HEK293 (cell line): Measurements from ENCODE around the gene NCCRP1.

Experiments
- CTCF ChIA-PET: fragments of 350-600 bp; formaldehyde crosslinking; extraction: SDS; loops from one replicate; lab custom pipeline; 2021; ENCODE audit warnings: antibody characterized with exemption; lab: Yijun Ruan, JAX
- POLR2A ChIA-PET: fragments of 300-600 bp; formaldehyde crosslinking; extraction: SDS; loops from one replicate; lab custom pipeline; 2020; ENCODE audit warnings: antibody characterized with exemption, inconsistent platforms; lab: Yijun Ruan, JAX
- H3K27ac ChIP-seq: fragments of 200-500 bp; sonication (Bioruptor generic); 2 replicates; pipeline ENCODE4 v1.5.1; 2014; ENCODE audit warnings: low read depth, low read length, control low read depth, inconsistent platforms; ENCODE audit errors: extremely low read depth
- H3K36me3 ChIP-seq, 2 experiments: fragments of 200-500 bp in 1 of 2; sonication (Bioruptor generic) in 1 of 2; 1 replicate in 1 of 2; 2 replicates in 1 of 2; pipeline ENCODE4 v1.5.1; 2014 to 2017; ENCODE audit warnings: inconsistent platforms in 2 of 2, low read length in 2 of 2; ENCODE audit not compliant: control insufficient read depth in 2 of 2, insufficient read depth in 1 of 2
- H3K4me1 ChIP-seq: fragments of 200-500 bp; sonication (Bioruptor generic); 2 replicates; pipeline ENCODE4 v1.5.1; 2014; ENCODE audit warnings: mild to moderate bottlenecking, low read length, inconsistent platforms; ENCODE audit not compliant: control insufficient read depth, insufficient read depth
- H3K4me3 ChIP-seq: 2 replicates; pipeline ENCODE4 v1.5.1; 2011; ENCODE audit warnings: low read depth, mild to moderate bottlenecking, control low read depth, low read length, moderate library complexity
- H3K9me3 ChIP-seq: fragments of 200-500 bp; sonication (Bioruptor generic); 2 replicates; pipeline ENCODE4 v1.5.1; 2014; ENCODE audit warnings: low read depth, low read length, inconsistent platforms; ENCODE audit not compliant: control insufficient read depth, insufficient read depth
- BCL11B ChIP-seq: fragments of 450-650 bp; formaldehyde crosslinking; IDR thresholded peaks from 2 replicates; pipeline ENCODE4 v1.5.1; 2016; ENCODE audit warnings: low read depth, missing biosample characterization, missing genetic modification characterization
- FEZF1 ChIP-seq: fragments of 450-650 bp; formaldehyde crosslinking; IDR thresholded peaks from 2 replicates; pipeline ENCODE4 v1.5.1; 2016; ENCODE audit warnings: missing biosample characterization, missing genetic modification characterization
- GLIS1 ChIP-seq: fragments of 450-650 bp; formaldehyde crosslinking; IDR thresholded peaks from 2 replicates; pipeline ENCODE4 v1.5.1; 2016; ENCODE audit warnings: missing biosample characterization, missing genetic modification characterization
- KLF7 ChIP-seq: fragments of 450-650 bp; formaldehyde crosslinking; IDR thresholded peaks from 2 replicates; pipeline ENCODE4 v1.5.1; 2016; ENCODE audit warnings: missing biosample characterization, missing genetic modification characterization, borderline replicate concordance
- KLF8 ChIP-seq: fragments of 450-650 bp; formaldehyde crosslinking; IDR thresholded peaks from 2 replicates; pipeline ENCODE4 v1.5.1; 2016; ENCODE audit warnings: missing biosample characterization, missing genetic modification characterization
- OSR2 ChIP-seq: fragments of 450-650 bp; formaldehyde crosslinking; IDR thresholded peaks from 2 replicates; pipeline ENCODE4 v1.5.1; 2016; ENCODE audit warnings: missing biosample characterization, missing genetic modification characterization
- SCRT1 ChIP-seq: fragments of 450-650 bp; formaldehyde crosslinking; IDR thresholded peaks from 2 replicates; pipeline ENCODE4 v1.5.1; 2016; ENCODE audit warnings: missing biosample characterization, missing genetic modification characterization, borderline replicate concordance
- SETDB1 ChIP-seq: IDR thresholded peaks from one replicate; pipeline ENCODE4 v1.6.1; 2017; ENCODE audit warnings: mild to moderate bottlenecking, low read length, moderate library complexity, mixed read lengths; ENCODE audit not compliant: insufficient read length
- SP7 ChIP-seq: fragments of 450-650 bp; formaldehyde crosslinking; IDR thresholded peaks from 2 replicates; pipeline ENCODE4 v1.5.1; 2016; ENCODE audit warnings: missing biosample characterization, missing genetic modification characterization
- ZBTB17 ChIP-seq: fragments of 450-650 bp; formaldehyde crosslinking; IDR thresholded peaks from 2 replicates; pipeline ENCODE4 v1.5.1; 2016; ENCODE audit warnings: missing biosample characterization, missing genetic modification characterization
- ZBTB48 ChIP-seq: fragments of 450-650 bp; formaldehyde crosslinking; IDR thresholded peaks from 2 replicates; pipeline ENCODE4 v1.5.1; 2016; ENCODE audit warnings: missing biosample characterization, missing genetic modification characterization
- ZFHX2 ChIP-seq: fragments of 450-650 bp; formaldehyde crosslinking; conservative IDR thresholded peaks from 2 replicates; pipeline ENCODE4 v1.5.1; 2016; ENCODE audit warnings: missing biosample characterization, missing genetic modification characterization
- ZFP3 ChIP-seq: fragments of 450-650 bp; formaldehyde crosslinking; IDR thresholded peaks from 2 replicates; pipeline ENCODE4 v1.5.1; 2016; ENCODE audit warnings: low read depth, missing biosample characterization, missing genetic modification characterization
- ZIC2 ChIP-seq: fragments of 450-650 bp; formaldehyde crosslinking; IDR thresholded peaks from 2 replicates; pipeline ENCODE4 v1.5.1; 2016; ENCODE audit warnings: missing biosample characterization, missing genetic modification characterization
- ZNF221 ChIP-seq: fragments of 450-650 bp; formaldehyde crosslinking; IDR thresholded peaks from 2 replicates; pipeline ENCODE4 v1.5.1; 2017; ENCODE audit warnings: missing biosample characterization, missing genetic modification characterization, borderline replicate concordance
- ZNF23 ChIP-seq: fragments of 450-650 bp; formaldehyde crosslinking; IDR thresholded peaks from 2 replicates; pipeline ENCODE4 v1.5.1; 2016; ENCODE audit warnings: missing biosample characterization, missing genetic modification characterization, borderline replicate concordance
- ZNF266 ChIP-seq: fragments of 450-650 bp; formaldehyde crosslinking; IDR thresholded peaks from 2 replicates; pipeline ENCODE4 v1.5.1; 2016; ENCODE audit warnings: missing biosample characterization, missing genetic modification characterization, low read depth
- ZNF335 ChIP-seq: fragments of 450-650 bp; formaldehyde crosslinking; conservative IDR thresholded peaks from 2 replicates; pipeline ENCODE4 v1.5.1; 2016; ENCODE audit warnings: missing biosample characterization, missing genetic modification characterization
- ZNF341 ChIP-seq: fragments of 450-650 bp; formaldehyde crosslinking; IDR thresholded peaks from 2 replicates; pipeline ENCODE4; 2016; ENCODE audit warnings: low read depth, missing biosample characterization, missing genetic modification characterization
- ZNF404 ChIP-seq: fragments of 450-650 bp; formaldehyde crosslinking; IDR thresholded peaks from 2 replicates; pipeline ENCODE4 v1.5.1; 2017; ENCODE audit warnings: missing biosample characterization, missing genetic modification characterization
- ZNF416 ChIP-seq: fragments of 450-650 bp; formaldehyde crosslinking; IDR thresholded peaks from 2 replicates; pipeline ENCODE4 v1.5.1; 2016; ENCODE audit warnings: missing biosample characterization, missing genetic modification characterization
- ZNF664 ChIP-seq: fragments of 450-650 bp; formaldehyde crosslinking; IDR thresholded peaks from 2 replicates; pipeline ENCODE4 v1.5.1; 2016; ENCODE audit warnings: missing biosample characterization, missing genetic modification characterization
- ZNF768 ChIP-seq: fragments of 450-650 bp; formaldehyde crosslinking; IDR thresholded peaks from 2 replicates; pipeline ENCODE4 v1.5.1; 2018; ENCODE audit warnings: missing biosample characterization, mild to moderate bottlenecking, missing genetic modification characterization
- TF ChIP-seq, protein P1 (sequence below): fragments of 450-650 bp; formaldehyde crosslinking; IDR thresholded peaks from 2 replicates; pipeline ENCODE4 v1.5.1; 2016; ENCODE audit warnings: missing biosample characterization, missing genetic modification characterization, low read depth
- TF ChIP-seq, protein P2 (sequence below): fragments of 450-650 bp; formaldehyde crosslinking; IDR thresholded peaks from 2 replicates; pipeline ENCODE4 v1.5.1; 2016; ENCODE audit warnings: missing biosample characterization, missing genetic modification characterization
- TF ChIP-seq, protein P3 (sequence below): fragments of 450-650 bp; formaldehyde crosslinking; IDR thresholded peaks from 2 replicates; pipeline ENCODE4 v1.5.1; 2016; ENCODE audit warnings: missing biosample characterization, missing genetic modification characterization
- TF ChIP-seq, protein P4 (sequence below): fragments of 450-650 bp; formaldehyde crosslinking; IDR thresholded peaks from 2 replicates; pipeline ENCODE4 v1.5.1; 2016; ENCODE audit warnings: missing biosample characterization, missing genetic modification characterization
- TF ChIP-seq, protein P5 (sequence below): fragments of 450-650 bp; formaldehyde crosslinking; IDR thresholded peaks from 2 replicates; pipeline ENCODE4 v1.5.1; 2017; ENCODE audit warnings: missing biosample characterization, missing genetic modification characterization

Gene NCCRP1

DNA sequence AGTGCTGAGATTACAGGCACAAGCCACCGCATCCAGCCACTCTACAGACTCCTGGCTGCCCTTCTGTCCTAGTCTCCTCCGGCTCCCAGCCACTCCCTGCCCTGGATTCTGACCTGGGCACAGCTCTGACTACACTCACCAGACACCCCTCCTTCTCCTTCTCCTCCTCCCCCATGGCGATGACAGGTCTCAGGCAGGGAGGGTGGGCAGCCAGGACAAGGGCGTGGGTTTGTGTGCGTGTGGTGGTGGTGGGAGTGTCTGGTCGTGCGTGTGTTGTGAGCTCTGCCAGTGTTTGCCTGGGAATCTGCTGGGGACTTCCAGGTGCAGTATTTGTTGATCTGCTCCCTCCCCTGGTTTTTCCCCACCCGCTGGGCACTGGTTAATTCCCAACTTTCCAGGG is 3.0 kb upstream of the NCCRP1 start (continued):
- TF ChIP-seq, protein P1, sequence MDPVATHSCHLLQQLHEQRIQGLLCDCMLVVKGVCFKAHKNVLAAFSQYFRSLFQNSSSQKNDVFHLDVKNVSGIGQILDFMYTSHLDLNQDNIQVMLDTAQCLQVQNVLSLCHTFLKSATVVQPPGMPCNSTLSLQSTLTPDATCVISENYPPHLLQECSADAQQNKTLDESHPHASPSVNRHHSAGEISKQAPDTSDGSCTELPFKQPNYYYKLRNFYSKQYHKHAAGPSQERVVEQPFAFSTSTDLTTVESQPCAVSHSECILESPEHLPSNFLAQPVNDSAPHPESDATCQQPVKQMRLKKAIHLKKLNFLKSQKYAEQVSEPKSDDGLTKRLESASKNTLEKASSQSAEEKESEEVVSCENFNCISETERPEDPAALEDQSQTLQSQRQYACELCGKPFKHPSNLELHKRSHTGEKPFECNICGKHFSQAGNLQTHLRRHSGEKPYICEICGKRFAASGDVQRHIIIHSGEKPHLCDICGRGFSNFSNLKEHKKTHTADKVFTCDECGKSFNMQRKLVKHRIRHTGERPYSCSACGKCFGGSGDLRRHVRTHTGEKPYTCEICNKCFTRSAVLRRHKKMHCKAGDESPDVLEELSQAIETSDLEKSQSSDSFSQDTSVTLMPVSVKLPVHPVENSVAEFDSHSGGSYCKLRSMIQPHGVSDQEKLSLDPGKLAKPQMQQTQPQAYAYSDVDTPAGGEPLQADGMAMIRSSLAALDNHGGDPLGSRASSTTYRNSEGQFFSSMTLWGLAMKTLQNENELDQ (tag by site-specific recombination) = no peak
- TF ChIP-seq, protein P2, sequence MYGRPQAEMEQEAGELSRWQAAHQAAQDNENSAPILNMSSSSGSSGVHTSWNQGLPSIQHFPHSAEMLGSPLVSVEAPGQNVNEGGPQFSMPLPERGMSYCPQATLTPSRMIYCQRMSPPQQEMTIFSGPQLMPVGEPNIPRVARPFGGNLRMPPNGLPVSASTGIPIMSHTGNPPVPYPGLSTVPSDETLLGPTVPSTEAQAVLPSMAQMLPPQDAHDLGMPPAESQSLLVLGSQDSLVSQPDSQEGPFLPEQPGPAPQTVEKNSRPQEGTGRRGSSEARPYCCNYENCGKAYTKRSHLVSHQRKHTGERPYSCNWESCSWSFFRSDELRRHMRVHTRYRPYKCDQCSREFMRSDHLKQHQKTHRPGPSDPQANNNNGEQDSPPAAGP (tag by site-specific recombination) = peak; percentile 97
- TF ChIP-seq ZIC2 = peak; percentile 7; the same call in 1 of the 2 replicates
- no peak for TF ChIP-seq BCL11B (tag by site-specific recombination)
- TF ChIP-seq ZNF221 (tag by site-specific recombination) = no peak
- peak; percentile 95 for TF ChIP-seq ZFHX2 (tag by site-specific recombination)
- no peak for TF ChIP-seq ZNF341 (tag by site-specific recombination)
- TF ChIP-seq ZNF335 (tag by site-specific recombination) = no peak
- TF ChIP-seq ZNF404 = no peak
- TF ChIP-seq SCRT1 (tag by site-specific recombination) = no peak
- TF ChIP-seq SP7 (tag by site-specific recombination) = no peak
- TF ChIP-seq ZNF266 = no peak
- no peak for TF ChIP-seq ZBTB48 (tag by site-specific recombination)
- TF ChIP-seq ZBTB17 = peak; percentile 62
- TF ChIP-seq, all 188 proteins: peak for 7

DNA sequence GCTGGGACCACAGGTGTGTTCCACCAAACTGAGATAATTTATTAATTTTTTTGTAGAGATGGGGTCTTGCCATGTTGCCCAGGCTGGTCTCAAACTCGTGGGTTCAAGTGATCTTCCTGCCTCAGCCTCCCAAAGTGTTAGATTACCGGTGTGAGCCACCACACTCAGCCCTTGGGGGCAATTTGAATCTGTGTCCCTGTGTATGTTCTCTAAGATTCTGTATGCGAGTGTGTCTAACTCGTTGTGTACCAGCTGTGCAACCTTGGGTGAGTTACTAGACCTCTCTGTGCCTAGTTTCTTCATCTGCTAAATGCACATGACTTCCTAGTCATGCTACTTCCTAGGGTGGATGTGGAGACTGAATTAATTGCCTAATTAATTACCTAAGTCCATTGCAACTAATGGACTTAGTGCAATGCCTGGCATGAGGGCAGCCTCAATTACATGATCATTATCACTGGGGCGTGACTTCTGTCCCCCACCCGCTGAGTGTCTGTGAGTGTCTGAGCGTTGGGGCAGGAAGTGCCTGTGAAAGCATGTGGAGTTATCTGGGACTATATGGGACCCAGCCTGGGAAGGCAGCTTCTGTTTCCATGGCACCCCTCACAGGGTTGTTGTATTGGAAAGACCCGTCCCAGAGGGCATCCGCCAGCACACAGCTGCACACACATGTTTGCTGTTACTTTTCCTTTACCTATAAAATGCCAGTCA is 1.8 kb upstream of the NCCRP1 start:
- POLR2A ChIA-PET = interaction anchor here (0.9 kb wide), 1 partner anchor 147 kb away, joined by 4 read pairs; the partner anchor contains the start of gene SAMD4B
- H3K4me3 ChIP-seq = no peak overlapping the region
- H3K36me3 ChIP-seq = no peaks in the 10 kb centered on the region
- CTCF ChIA-PET = interaction anchor here (1.1 to 1.9 kb wide), 6 partner anchors 8 to 143 kb away, joined by 4 to 6 read pairs (median 5); no protein-coding TSS in a partner anchor
- H3K4me1 ChIP-seq = 0 out of 2 replicates have a peak, but pooled peaks cover 4% of the 10 kb centered on the region
- H3K27ac ChIP-seq = no peak overlapping the region
- no peaks in the 10 kb centered on the region for H3K9me3 ChIP-seq
- TF ChIP-seq ZNF23 (tag by site-specific recombination) = no peak
- TF ChIP-seq, protein P3, sequence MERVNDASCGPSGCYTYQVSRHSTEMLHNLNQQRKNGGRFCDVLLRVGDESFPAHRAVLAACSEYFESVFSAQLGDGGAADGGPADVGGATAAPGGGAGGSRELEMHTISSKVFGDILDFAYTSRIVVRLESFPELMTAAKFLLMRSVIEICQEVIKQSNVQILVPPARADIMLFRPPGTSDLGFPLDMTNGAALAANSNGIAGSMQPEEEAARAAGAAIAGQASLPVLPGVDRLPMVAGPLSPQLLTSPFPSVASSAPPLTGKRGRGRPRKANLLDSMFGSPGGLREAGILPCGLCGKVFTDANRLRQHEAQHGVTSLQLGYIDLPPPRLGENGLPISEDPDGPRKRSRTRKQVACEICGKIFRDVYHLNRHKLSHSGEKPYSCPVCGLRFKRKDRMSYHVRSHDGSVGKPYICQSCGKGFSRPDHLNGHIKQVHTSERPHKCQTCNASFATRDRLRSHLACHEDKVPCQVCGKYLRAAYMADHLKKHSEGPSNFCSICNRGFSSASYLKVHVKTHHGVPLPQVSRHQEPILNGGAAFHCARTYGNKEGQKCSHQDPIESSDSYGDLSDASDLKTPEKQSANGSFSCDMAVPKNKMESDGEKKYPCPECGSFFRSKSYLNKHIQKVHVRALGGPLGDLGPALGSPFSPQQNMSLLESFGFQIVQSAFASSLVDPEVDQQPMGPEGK (tag by site-specific recombination) = peak; percentile 59; the same call in 1 of the 2 replicates
- peak; percentile 98; the same call in 1 of the 2 replicates for TF ChIP-seq ZNF768 (tag by site-specific recombination)
- TF ChIP-seq OSR2 = peak; percentile 39; the same call in 1 of the 2 replicates
- TF ChIP-seq KLF7 (tag by site-specific recombination) = 0 out of 2 replicates have a peak, but pooled peaks have one; percentile 9
- peak; percentile 83 for TF ChIP-seq ZIC2
- no peak for TF ChIP-seq ZNF416 (tag by site-specific recombination)
- TF ChIP-seq KLF8 (tag by site-specific recombination) = 0 out of 2 replicates have a peak, but pooled peaks have one; percentile 28
- TF ChIP-seq ZNF664 (tag by site-specific recombination) = peak; percentile 38; the same call in 1 of the 2 replicates
- TF ChIP-seq SETDB1 = no peak
- TF ChIP-seq GLIS1 (tag by site-specific recombination) = peak; percentile 69; the same call in 1 of the 2 replicates
- TF ChIP-seq ZFP3 (tag by site-specific recombination) = no peak
- TF ChIP-seq FEZF1 (tag by site-specific recombination) = no peak
- TF ChIP-seq, protein P4, sequence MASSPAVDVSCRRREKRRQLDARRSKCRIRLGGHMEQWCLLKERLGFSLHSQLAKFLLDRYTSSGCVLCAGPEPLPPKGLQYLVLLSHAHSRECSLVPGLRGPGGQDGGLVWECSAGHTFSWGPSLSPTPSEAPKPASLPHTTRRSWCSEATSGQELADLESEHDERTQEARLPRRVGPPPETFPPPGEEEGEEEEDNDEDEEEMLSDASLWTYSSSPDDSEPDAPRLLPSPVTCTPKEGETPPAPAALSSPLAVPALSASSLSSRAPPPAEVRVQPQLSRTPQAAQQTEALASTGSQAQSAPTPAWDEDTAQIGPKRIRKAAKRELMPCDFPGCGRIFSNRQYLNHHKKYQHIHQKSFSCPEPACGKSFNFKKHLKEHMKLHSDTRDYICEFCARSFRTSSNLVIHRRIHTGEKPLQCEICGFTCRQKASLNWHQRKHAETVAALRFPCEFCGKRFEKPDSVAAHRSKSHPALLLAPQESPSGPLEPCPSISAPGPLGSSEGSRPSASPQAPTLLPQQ = peak; percentile 39; the same call in 1 of the 2 replicates
- TF ChIP-seq, protein P5, sequence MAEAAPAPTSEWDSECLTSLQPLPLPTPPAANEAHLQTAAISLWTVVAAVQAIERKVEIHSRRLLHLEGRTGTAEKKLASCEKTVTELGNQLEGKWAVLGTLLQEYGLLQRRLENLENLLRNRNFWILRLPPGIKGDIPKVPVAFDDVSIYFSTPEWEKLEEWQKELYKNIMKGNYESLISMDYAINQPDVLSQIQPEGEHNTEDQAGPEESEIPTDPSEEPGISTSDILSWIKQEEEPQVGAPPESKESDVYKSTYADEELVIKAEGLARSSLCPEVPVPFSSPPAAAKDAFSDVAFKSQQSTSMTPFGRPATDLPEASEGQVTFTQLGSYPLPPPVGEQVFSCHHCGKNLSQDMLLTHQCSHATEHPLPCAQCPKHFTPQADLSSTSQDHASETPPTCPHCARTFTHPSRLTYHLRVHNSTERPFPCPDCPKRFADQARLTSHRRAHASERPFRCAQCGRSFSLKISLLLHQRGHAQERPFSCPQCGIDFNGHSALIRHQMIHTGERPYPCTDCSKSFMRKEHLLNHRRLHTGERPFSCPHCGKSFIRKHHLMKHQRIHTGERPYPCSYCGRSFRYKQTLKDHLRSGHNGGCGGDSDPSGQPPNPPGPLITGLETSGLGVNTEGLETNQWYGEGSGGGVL (tag by site-specific recombination) = peak; percentile 15; the same call in 1 of the 2 replicates
- TF ChIP-seq SP7 (tag by site-specific recombination) = peak; percentile 85
